Adipose tissue (tissue), 3 donors: Measurements from ENCODE around the gene RNF215. TPM values are rescaled to one million over a fixed set of nuclear protein-coding genes. Genes with fewer than 3 reads are reported as not detected.

ENCODE experiments used
- H3K27ac ChIP-seq: one replicate; pipeline ENCODE4 v1.5.1; 2013; ENCODE audit warnings: low read depth, low read length
- WGBS, 3 donors: extraction: QIAGEN DNeasy Blood & Tissue Kit; methylation state at CpG; one replicate each; pipeline ENCODE4 v1.1.7; 2013; 5-methylcytosine and 5-hydroxymethylcytosine counted together
- polyA plus RNA-seq, 3 donors: library from polyadenylated mRNA; stranded (reverse); fragments of 200-250 nt; gene quantifications; one replicate each; pipeline ENCODE4 v1.2.3, GENCODE V29; 2013
- donor health status: healthy with polysubstance abuse.
- donor health status: Bipolar disorder and iron deficiency.
- donor health status: healthy.

Gene RNF215
- polyA plus RNA-seq, 3 donors, result 6.7 to 11.2 (median 11.1) TPM

DNA sequence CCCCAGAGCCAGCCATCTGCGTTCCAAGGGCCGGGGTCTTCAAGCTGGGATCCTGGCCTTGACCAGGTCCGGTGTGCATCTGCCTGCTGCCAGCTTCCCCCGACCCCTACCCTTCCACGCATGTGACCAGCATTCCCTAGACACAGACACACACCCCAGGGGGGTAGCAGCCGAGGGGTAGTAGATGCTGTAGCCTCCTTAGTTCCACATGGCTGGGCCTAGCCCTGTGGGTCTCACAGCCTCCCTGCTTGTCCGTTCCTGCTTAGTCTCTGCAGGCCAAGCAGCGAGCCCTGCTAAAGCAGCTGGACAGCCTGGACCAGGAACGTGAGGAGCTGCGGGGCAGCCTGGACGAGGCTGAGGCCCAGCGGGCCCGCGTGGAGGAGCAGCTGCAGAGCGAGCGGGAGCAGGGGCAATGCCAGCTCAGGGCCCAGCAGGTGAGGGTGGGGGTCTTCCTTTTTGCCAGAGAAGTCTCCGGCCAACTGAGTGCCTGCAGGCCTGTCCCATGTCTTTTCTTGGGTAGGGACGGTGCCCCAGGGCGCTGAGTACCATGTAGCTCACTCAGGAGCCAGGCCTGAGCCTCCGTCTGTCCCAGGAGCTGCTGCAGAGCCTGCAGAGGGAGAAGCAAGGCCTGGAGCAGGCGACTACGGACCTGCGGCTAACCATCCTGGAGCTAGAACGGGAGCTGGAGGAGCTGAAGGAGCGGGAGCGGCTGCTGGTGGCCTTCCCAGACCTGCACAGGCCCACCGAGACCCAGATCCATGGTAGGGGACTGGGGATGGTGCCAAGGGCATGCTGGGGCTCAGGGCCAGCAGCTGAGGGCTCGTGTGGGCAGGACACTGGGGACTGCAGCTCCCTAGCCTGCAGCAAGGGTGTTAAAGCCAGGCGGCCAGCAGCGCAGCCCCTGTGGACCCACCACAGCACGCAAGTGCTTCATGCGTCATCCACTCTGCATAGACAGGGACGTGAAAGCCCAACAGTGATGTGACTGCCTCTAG, 13.6 kb downstream of the RNF215 start:
- H3K27ac ChIP-seq, result no peak overlapping the region

DNA sequence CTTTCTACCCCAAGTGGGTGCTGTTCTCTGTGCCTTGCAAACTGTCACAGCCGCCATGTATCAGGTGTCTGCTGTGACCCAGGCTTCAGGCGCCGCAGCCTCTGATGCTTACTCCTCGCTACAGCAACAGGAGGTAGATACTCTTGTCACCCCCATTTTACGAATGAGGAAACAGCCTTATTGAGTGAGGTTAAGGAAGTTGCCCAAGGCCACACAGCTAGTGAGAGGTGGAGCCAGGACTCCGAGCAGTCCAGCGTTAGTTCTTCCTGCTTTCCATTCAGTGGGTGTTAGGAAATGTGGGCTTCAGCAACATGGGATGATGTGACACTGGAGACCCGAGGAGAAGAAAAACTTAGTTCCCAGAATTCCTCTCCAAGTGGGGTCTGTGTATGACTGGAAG, 14.3 kb downstream of the RNF215 start:
- no peak overlapping the region for H3K27ac ChIP-seq
- 43 to 58% (median 44%) methylated on average over 8 of the region's 8 CpGs for WGBS, 3 donors

More for the DNA sequence above, 13.6 kb downstream of the RNF215 start:
- WGBS, 3 donors, result 83 to 86% (median 84%) methylated on average over 33 of the region's 33 CpGs

DNA sequence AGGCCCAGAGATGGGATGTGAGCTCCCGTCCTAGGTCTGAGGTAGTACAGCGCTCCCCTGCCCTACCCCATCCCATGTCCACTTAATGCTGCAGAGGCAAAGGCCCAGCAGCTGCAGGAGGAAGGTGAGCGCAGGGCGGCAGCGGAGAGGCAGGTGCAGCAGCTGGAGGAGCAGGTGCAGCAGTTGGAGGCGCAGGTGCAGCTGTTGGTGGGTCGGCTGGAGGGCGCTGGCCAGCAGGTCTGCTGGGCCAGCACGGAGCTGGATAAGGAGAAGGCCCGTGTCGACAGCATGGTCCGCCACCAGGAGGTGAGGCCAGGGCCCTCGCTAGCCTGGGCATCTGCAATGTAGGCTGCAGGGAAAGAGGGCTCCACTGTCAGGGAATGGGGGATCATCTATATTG, 15.2 kb downstream of the RNF215 start:
- WGBS, 3 donors, result 81 to 89% (median 82%) methylated on average over 13 of the region's 13 CpGs
- no peak overlapping the region for H3K27ac ChIP-seq

DNA sequence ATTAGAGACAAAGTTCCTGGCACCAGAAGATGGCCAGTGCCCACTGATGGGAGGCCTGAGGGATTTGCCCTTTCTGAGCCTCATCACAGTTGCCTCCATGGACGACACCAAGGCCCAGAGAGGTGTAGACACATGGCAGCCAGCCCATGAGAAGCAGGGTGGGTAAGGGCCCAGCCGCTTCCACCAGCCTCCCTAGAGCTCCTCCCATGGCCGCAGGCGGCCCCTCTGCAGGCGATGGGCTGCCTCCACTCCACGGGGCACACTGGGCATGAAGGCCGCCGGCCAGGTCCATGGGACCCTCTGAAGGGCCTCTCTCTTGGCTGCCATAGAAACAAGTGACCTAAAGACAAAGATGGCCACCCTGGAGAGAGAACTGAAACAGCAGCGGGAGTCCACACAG, 15.9 kb downstream of the RNF215 start:
- WGBS, 3 donors, result 90 to 96% (median 94%) methylated on average over 9 of the region's 9 CpGs
- no peak overlapping the region for H3K27ac ChIP-seq

DNA sequence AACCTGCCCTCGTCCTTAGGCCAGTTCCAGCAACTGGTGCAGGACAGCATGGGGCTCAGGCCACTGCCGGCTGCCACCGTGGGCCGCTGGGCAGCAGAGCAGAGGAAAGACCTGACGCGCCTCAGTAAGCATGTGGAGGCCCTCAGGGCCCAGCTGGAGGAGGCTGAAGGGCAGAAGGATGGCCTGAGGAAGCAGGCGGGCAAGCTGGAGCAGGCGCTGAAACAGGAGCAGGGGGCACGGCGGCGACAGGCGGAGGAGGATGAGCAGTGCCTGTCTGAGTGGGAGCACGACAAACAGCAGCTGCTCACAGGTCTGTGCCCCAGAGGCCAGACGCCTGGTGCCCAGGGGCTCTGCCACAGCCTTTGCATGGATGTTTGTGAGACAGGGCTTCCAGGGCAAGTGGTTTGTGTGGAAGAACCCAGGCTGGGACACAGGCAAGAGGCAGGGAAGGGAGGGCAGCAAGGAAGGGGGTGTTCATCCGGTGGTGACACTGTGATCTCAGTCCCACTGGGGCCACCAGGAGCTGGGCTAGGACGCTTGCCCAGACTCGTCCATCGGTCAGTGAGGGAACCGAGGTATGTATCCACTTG, 16.5 kb downstream of the RNF215 start:
- WGBS, 3 donors, result 77 to 90% (median 84%) methylated on average over 19 of the region's 19 CpGs

DNA sequence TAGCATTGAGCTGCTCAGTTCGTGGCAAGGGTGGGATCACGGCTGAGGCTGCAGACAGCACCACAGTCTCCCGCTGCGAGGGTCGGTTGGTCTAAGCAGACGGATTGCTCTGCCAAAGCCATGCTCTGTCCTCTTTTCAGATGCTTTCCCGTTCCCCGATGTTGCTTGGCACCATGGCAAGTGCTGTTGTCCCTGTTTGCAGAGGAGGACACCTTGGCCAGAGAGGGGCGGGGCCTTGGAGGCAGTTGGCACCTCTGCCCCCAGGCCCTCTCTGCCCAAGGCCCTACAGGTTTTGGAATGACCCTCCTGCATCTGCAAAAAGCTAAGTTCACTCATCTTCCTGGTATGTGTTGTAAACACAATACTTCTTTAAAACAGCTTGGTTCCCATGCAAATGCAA, 18.8 kb downstream of the RNF215 start:
- 86 to 93% (median 90%) methylated on average over 9 of the region's 9 CpGs for WGBS, 3 donors
- H3K27ac ChIP-seq, result no peak overlapping the region

More for the DNA sequence above, 16.5 kb downstream of the RNF215 start:
- H3K27ac ChIP-seq, result no peak overlapping the region

DNA sequence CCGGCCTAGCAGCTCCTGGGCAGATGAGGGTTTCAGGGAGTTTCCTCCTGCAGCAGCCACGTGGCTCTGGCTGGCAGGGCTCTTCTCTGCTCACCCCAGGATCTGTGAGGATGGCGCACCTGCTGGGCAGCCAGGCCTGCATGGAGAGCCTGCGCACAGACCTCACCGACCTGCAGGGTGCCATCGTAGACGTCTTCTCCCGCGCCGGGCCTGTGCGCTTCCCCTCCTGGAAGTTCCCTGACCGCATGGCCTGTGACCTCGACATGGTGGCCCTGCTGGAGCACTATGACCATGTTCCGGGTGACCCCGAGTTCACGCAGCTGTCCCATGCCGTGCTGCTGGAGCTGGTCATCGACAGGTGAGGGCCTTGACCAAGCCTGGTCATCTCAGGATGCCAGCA, 21.3 kb downstream of the RNF215 start:
- no peak overlapping the region for H3K27ac ChIP-seq
- 94 to 95% (median 95%) methylated on average over 18 of the region's 18 CpGs for WGBS, 3 donors

DNA sequence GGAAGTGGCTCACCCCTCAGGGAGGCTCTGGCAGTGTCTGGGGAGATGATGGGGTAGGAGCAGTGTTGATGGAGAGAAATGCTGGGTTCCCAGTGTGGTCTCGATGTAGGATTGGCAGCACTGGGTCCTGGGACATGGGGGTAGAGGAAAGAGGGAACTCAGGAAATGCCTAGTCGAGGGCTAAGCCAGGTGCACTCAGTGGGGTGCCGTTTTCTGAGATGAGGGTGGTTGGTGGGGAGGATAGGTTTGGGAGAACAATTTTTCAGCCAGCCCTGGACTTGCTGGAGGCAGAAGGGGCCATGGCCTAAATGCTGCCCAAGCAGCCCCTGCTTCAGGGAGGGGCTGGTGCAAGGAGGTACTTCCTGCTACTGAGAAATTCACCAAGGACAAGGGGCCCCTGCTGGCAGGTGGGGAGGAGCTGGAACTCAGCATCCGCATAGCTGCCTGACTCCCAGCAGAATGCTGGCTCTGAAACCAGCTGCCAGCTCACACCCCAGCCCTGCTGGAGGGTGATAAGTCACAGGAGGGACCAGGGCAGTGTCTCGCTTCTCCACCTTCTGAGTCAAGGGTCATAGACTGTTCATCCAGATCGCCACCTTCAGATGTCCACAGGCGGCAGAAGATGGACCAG, 24.4 kb downstream of the RNF215 start:
- 70 to 82% (median 79%) methylated on average over 7 of the region's 7 CpGs for WGBS, 3 donors
- no peak overlapping the region for H3K27ac ChIP-seq

DNA sequence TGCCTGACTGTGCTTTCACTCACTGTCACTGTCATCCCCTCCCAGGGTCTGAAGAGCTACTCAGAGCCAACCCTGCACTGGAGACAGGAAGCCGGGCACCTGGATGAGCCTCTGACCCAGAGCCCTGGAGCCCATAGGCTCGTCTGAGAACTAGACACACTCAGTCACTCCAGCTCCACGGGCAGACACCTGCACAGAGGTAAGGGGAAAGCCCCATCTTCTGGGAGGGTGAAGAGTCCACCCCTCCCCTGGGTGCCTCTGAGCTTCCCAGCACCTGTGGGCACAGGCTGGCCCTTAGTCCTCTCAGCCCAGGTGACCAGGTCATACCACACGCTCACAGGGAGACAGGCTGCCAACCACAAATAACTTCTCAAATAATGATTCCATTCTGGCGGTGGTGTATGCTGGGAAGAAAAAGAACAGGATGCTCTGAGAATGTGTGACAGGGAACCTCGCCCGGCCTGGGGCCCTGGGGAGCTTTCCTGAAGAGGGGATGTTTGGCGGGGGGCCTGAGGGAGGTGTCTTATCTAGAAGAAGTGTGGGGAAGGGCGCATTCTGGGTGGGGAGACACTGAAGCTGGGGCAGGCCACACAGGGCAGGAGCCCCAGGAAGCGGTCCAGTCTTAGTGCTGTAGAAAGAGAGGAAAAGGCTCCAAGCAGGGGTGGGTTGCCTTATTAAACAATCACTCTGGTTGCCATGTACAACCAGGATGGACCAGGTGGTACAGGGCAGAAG, 25.1 kb downstream of the RNF215 start:
- H3K27ac ChIP-seq, result no peak overlapping the region
- WGBS, 3 donors, result 81 to 85% (median 85%) methylated on average over 10 of the region's 10 CpGs

DNA sequence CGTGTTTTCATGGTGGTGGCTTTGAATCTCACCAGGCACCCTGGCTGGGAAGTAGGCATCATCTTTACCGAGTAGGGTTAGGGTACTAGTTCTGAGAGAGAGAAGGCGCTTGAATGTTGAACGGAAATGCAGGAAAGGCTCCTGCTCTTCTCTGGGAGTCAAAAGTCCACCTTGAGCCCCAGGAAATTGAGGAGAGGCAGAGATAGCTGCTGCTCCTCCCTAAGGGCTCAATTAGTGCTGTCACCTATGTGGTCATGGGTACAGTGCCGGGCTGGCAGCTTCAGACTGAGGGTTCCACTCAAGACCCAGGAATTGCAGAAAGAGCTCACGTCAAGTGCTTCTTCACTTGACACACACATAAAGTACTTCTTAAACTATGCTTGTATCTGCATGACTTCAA, 28.7 kb downstream of the RNF215 start:
- 88 to 96% (median 90%) methylated on average over 6 of the region's 6 CpGs for WGBS, 3 donors
- no peak overlapping the region for H3K27ac ChIP-seq

DNA sequence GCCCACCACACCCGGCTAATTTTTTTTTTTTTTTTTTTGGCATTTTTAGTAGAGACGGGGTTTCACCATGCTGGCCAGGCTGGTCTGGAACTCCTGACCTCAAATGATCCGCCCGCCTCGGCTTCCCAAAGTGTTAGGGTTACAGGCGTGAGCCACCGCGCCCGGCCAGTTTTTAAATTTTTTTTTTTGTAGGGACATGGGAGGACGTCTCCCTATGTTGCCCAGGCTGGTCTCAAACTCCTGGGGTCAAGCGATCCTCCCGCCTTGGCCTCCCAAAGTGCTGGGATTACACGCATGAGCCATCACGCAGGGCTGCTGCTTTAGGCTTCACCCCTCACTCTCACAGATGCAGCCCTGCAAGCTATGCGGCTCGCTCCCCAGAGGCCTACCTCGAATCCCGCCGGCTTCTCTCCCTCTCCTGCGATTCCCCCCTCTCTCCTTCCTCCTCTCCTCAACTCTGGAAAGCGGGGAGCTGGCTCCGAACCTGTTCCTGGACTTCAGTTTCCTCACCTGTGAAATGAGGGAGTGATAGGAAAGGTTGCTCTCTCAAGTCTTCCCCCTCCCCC, 29.5 kb downstream of the RNF215 start:
- H3K27ac ChIP-seq, result no peak overlapping the region
- WGBS, 3 donors, result 50 to 61% (median 54%) methylated on average over 20 to 22 of the region's 22 CpGs

DNA sequence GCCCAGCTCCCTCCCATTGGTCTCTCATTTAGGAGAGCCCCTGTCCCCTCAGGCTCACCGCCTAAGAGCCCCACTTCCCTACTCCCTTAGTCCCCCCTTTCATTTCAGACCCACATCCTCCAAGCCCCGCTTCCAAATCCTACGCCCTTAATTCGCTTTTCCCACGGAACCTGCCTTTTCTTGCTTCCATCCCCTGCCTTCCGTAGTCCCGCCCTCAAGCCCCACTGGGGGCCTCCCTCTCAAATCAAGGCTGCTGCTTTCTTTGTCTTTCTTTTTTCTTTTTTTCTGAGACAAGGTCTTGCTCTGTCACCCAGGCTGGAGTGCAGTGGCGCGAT, 30.0 kb downstream of the RNF215 start:
- H3K27ac ChIP-seq, result no peak overlapping the region
- 2 to 4% (median 3%) methylated on average over 9 of the region's 9 CpGs for WGBS, 3 donors

DNA sequence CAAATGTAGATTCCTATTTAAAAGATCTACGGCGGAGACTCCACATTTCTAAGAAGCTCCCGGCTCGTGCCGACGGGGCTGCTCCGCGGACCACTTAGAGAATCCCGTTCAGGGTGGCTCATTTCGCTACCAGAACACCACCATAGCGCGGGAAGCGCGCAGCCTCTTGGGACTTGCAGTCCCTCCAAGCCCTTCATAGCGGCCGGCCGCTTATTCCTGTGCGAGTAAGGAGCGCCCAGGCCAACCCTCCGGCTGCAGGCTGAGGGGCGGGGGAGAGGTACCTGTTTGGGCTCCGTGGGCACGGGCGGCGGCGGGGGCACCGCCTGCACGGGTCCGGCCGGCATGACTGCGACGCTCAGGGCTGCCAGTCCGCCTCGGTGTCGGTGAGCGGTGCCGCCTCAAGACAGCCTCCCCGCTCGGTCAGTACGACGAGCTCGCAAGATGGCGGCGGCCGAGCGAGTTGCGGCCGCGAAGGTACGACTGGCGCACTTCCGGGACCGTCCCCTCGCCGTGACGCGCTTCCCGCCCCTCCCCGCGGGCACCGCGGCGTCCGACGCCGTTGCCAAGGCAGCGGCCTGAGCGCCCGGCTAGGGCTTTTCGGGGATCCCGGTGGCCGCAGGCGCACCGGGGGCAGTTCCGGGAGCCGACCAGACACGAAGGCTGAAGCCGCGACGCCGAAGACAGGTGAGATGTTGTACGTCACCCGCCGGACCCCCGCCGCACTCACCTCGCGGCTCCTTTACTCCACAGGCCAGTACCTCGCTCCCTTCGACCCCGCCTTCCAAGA, 30.6 kb downstream of the RNF215 start, which contains the start of the genes CCDC157 and SF3A1:
Gene CCDC157, plus strand, starts transcription at position 559 of the 787 bp plus-strand sequence. CDS start 8,994 bp downstream, outside the sequence.
Gene SF3A1, minus strand, starts transcription at position 446 of the 787 bp plus-strand sequence. Its CDS starts 102 bp downstream, at position 344.
- 0% methylated on average over 80 to 91 of the region's 91 CpGs for WGBS, 3 donors
- H3K27ac ChIP-seq, result peak within 1 kb of the TSS; percentile 48

DNA sequence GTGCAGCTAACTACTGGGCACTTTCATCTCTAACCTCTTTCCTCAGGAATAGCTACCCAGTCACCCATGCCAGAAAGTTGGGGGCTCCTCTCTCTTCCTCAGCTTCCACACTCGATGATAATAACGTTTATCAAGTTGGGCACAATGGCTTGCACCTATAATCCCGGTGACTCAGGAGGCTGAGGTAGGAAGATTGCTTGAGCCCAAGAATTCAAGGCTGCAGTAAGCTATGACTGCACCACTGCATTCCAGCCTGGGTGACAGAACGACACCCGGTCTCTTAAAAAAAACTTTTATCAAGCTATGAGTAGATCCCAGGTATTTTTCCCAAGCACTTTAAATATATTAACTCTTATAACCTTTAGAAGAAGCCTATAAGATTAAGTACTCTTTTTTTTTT, 32.6 kb downstream of the RNF215 start:
- WGBS, 3 donors, result 30 to 83% (median 62%) methylated on average over 5 of the region's 5 CpGs

DNA sequence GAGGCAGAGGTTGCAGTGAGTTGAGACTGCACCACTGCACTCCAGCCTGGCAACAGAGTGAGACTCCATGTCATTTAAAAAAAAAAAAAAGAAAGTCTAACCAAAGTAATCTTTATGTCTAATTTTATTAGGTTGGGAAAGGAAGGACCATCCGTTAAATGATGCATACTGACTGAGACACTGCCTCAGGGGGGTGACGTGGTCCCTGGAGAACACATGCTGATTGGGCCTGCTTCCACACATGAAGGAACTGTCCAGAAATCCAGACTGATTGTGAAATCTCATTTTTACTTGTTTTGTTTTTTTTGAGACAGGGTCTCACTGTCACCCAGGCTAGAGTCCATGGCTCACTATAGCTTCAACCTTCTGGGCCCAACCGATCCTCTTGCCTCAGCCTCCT, 36.0 kb downstream of the RNF215 start:
- H3K27ac ChIP-seq, result no peak overlapping the region
- WGBS, 3 donors, result 83 to 93% (median 88%) methylated on average over 3 of the region's 3 CpGs

More for the DNA sequence above, 32.6 kb downstream of the RNF215 start:
- no peak overlapping the region for H3K27ac ChIP-seq

DNA sequence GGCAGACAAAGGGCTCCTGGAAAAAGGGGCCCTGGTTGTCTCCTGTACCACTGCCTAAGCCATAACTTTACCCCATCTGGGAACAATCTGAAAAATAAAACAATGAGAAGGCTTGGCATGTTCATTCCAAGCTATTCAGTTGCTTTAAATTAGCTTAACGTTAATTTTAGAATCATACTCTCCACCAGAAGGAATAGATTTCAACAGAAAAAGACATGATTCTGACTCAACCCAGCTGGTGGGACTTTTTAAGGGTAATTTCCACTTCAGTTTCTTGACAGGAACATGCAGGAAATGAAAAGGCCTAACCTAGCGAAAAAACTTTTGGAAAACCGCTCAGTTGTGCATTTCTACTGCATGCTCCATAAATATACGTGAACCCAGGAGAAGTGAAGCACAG, 38.4 kb downstream of the RNF215 start:
- 82 to 86% (median 83%) methylated on average over 4 of the region's 4 CpGs for WGBS, 3 donors
- no peak overlapping the region for H3K27ac ChIP-seq

DNA sequence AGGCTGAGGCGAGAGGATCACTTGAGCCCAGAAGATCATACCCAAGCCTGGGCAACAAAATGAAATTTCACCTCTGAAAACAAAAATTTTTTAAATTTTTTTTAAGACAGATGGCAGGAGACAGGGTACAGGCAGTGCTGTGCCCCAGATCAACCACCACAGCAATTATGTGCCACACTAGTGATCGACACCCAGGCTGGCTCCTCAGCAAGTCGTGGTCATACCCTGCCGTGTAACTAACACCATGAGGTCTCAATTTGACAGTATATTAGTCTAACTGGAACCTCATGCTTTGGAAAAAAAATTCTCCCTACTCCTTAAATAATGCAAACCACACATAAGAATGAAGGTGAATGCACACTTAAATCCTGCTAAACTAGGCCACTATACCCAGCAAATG, 38.8 kb downstream of the RNF215 start:
- 92 to 95% (median 93%) methylated on average over 4 of the region's 4 CpGs for WGBS, 3 donors
- no peak overlapping the region for H3K27ac ChIP-seq
